GM18505 (cell line): ENCODE measurements around the gene EIF4ENIF1.
"Not testable (repeated sequence)": the region's sequence is repeated elsewhere in the genome, so short reads cannot be mapped to it uniquely, and the experiment has no call there.

ENCODE experiments used
- ATAC-seq: cut with Tn5 transposase; IDR thresholded peaks from one replicate; pipeline ENCODE4 v1.9.1; 2021; ENCODE audit not compliant: unreplicated experiment
- POLR2A ChIP-seq: IDR thresholded peaks from 4 replicates; pipeline ENCODE4 v1.6.1; 2011; ENCODE audit warnings: borderline replicate concordance; ENCODE audit not compliant: insufficient read depth, insufficient read length; ENCODE audit errors: extremely low read depth

The EIF4ENIF1 gene

DNA sequence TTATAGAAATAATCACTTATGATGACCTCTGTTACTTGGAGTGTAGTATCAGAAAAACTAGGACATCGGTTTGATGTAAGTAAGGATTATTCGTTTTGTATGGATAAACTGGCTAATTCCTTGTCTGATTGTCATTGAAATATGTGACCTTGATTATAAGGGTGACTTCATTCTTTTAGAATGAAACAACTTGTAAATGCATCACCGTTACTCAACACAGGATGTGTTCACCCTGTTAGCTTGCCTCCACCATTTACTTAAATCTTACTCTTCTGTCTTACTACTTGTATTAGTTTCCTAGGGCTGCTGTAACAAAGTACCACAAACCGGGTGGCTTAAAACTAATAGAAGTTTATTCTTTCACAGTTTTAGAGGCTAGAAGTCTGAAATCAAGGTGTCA lies 14.6 kb upstream of the EIF4ENIF1 start:
- no peak for TF ChIP-seq POLR2A
- ATAC-seq = no peak

DNA sequence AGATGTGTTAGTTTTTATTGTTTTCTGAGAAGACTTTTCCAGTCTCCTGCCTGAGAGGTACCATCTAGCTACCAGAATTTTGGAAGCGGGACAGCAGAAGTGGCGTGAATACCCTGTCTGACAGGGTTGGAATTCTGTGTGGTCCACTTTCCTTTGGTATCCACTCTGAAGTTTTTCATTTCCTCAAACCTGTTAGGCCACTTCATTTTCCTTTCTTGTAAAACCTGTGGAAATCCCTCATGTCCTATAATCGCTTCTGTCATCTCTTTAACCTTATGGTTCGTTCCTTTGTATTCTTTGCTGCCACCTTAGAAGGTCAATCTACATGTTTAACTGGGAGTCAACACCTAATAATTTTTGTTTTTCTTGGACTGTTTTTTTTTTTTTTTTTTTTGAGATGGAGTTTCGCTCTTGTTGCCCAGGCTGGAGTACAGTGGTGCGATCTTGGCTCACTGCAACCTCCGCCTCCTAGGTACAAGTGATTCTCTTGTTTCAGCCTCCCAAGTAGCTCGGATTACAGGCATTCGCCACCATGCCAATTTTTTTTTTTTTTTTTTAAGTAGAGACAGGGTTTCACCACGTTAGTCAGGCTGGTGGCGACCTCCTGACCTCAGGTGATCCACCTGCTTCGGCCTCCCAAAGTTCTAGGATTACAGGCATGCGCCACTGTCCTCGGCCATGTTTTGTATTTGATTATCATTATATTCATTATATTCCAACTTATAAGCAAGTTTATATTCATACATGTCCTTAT lies 13.7 kb upstream of the EIF4ENIF1 start:
- no peak for TF ChIP-seq POLR2A
- no peak for ATAC-seq

DNA sequence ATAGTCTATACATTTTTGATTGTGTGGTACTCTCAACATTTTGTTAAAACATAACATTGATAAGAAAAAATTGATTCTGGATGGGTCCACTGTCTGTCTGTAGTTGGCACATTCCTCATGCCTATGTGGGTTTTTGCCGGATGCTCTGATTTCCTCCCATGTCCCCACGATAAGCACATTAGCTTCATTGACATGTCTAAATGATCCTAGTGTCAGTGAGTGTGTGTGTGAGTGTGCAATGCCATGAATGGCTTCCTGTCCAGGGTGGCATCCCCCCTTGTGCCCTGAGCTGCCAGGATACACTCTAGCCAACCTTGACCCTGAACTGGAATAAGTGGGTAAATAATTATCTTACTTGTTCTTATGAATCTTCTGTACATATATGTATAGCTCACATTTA lies 12.1 kb upstream of the EIF4ENIF1 start:
- TF ChIP-seq POLR2A = no peak
- ATAC-seq = no peak

DNA sequence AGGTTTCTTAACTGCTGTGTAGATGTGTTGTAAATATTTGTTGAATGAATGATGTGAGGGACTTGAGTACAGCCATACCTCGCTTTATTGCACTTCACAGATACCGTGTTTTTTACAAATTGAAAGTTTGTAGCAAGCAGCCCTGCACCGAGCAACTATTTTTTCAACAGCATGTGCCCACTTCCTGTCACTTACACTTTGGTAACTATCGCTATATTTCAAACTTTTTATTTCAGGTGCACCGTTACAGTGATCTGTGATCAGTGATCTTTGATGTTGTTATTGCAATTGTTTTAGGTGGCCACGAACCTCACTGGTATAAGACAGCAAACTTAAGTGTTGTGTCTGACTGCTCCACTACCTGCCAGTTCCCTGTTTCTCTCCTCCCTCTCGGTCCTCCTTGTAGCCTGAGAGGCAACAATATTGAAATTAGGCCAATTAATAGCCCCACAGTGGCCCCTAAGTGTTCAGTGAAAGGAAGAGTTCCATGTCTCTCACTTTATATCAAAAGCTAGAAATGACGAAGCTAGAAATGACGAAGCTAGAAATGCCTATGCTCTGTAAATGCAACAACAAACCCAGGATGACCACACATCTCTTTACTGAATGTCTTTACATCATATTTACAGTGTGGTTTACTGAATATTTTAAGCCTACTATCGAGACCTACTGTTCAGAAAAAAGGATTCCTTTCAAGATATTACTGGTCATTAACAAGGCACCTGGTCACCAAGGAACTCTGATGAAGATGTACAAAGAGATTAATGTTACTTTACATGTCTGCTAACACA lies 7.7 kb upstream of the EIF4ENIF1 start:
- no peak for TF ChIP-seq POLR2A
- ATAC-seq = no peak

DNA sequence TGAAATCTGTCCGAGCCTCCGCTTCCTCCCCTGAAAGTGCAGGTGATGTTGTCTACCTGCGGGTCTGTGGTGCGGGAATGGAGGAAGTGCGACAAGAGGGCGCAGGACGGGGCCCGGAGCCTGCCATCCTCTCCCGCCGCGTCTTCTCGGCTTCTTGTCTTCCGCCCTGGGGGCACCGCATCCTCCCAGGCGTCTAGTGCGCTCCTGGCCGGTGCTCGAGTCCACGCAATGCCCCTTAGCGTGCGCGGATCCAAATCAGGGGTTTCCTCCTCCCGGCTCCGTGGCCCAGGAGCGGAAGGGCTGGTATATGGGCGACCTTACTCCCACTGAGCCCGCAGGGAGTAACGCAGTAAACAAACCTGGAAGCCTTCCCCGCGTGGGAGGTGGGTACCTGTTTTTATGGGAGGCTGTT lies 7.1 kb upstream of the EIF4ENIF1 start:
- TF ChIP-seq POLR2A = no peak
- ATAC-seq = peak; percentile 14

DNA sequence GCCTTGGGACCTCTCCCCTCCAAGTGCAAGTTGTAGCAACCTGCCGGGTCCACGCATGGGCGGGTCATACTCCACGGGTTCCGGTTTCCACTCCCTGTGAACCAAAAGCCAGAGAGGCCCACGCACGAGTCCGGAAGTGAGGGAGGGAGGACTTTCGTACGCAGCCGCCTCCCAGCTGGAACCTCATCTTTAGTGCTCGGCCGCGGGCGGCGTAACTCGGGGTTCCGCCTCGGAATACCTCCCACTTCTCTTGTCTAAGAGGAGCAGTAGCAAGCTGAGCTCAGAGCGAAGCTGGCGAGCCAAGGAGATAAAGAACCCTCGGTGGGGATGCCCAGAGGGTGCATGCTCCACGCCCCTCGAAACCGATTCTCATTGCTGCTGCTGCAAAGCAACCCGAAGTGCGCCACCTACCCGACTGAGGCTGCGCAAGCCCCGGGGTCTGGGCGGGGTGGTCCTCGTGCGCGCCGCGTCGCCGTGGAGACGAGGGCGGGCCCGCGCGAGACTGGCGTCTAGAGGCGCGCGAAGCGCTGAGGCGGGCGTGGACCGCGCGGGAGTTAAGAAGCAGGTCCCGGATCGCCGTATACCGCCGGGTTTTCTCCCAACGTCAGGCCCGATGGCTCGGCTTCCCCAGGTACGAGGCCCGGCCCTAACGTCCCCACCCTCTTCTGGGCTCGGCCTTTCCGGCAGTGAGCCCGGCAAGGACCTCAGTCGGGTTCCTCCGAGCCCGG lies 6.5 kb upstream of the EIF4ENIF1 start, which contains the start of gene SFI1:
Gene SFI1 (plus strand): TSS at position 530 of the 728 bp plus-strand sequence. CDS start 11,749 bp downstream, outside the sequence.
- TF ChIP-seq POLR2A = peak; percentile 86
- peak; percentile 68 for ATAC-seq

DNA sequence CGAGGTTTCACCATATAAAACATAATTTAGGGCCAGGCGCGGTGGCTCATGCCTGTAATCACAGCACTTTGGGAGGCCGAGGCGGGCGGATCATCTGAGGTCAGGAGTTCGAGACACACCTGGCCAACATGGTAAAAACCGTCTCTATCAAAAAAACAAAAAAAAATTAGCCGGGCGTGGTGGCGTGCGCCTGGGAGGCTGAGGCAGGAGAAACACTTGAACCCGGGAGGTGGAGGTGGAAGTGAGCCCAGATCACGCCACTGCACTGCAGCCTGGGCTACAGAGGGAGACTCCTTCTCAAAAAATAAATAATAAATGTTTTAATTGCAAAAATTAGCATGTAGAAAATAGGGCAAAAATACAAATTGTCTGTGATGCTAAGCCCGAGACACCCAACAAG lies 5.7 kb upstream of the EIF4ENIF1 start:
- no peak for TF ChIP-seq POLR2A
- ATAC-seq = no peak

DNA sequence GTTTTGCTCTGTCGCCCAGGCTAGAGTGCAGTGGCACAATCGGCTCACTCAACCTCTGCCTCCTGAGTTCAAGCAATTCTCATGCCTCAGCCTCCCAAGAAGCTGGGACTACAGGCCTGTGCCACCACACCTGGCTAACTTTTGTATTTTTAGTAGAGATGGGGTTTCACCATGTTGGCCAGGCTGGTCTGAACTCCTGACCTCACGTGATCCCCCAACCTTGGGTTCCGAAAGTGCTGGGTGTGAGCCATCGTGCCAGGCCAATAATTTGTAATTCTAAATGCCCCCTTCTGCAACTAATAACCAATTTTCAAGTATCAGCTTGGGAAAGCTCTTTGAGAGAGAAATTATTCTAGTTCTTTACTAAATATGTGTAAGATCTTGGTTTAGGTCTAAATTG lies 3.7 kb upstream of the EIF4ENIF1 start:
- not testable (repeated sequence) for ATAC-seq

DNA sequence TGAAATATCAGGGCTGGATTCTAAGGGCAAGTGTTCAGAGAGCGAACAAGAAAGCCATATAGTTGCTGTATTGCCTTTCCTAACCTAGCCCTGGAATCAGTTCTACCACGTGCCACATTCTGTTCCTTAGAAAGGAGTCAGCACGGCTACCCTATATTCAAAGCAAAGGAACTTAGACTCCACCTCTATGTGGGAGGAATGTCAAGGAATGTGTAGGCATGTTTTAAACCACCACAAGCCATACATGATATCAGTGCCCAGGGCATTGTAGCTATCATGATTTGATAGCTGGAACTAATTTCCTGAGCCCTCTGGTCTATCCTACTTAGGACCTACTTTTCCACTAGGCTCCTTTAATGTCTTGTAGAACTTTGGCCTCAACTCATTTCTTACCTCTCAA lies 2.5 kb upstream of the EIF4ENIF1 start:
- TF ChIP-seq POLR2A = no peak
- ATAC-seq = no peak

DNA sequence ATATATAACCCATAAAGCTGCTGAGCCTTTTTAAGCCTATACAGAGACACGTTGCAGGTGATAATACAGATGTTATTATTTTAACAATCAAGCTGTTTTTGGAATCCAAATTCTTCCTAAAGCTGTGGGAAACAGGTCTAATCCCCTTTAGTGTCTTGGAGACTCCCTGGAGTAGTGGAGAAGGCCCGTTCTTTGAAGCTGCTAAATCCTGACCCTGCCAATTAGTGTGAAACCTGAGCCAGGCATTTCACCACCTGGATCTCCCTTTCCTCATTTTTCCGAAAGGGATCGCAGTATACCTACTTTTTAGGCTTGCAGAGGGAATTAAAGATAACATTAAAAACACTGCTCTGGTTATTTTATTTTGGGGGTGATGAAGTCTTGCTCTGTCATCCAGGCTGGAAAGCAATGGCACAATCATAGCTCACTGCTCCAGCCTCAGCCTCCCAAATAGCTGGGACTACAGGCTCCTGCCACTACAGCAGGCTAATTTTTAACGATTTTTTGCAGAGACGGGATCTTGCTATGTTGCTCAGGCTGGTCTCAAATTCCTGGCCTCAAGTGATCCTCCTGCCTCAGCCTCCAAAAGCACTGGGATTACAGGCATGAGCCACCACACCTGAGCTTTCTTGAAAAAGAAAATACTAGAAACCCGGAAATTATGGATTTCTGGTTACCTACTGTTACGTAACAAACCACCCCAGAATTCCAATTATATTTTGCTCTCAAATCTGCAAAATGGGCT lies 1.7 kb upstream of the EIF4ENIF1 start:
- ATAC-seq = no peak
- no peak for TF ChIP-seq POLR2A

DNA sequence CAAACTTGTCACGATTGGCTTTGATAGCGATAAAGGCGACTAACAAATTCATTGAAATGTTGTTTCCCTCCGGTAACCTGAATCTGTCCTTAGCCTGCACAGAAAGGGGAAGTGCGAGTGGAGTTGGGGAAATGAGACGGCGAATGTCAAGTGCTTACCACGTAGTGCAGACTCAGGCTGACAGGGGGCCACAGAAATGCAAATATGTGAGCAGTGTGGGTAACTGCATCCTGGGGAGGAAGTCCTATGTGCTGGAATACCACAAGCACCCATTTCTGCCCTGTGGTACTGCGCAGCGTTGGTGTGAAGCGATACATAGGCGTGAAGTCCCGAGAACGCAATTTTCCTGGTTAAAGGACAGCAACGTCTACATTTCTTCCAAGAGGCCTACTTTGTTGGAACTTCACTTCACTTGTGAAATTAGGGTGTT lies 869 bp upstream of the EIF4ENIF1 start:
- peak; percentile 84 for TF ChIP-seq POLR2A
- peak; percentile 46 for ATAC-seq

DNA sequence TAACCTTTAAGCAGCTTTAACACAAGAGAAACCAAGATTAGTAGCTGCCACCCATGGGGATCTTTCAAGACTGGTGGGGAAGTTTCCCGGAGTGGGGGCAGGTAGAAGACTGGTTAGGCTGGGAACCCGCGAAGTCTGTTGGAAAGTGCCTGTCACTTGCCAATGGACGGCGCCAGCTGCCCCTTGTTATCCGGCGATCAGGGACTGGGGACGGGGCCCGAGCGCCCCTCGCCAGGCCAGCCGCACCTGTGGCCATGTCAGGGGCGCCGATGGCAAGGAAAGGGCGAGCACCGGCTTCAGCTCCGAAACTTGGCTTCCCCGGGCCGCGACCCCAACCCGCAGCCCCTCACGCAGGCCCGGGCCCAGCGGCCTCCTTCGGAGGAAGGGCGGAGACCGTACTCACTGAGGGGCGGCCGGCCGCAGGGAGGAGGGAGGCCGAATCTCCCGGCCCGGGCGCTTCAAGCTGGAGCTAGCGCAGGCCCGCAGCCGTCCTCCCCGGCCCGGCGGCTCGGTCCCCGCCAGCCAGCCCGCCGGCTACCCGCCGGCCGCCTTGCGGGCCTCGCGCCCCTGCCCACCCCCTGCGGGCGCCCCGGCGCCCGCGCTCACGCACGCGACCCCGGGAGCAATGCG lies 539 bp downstream of the EIF4ENIF1 start:
- ATAC-seq = peak; percentile 15
- TF ChIP-seq POLR2A = no peak
